GM04503 (cell line): Measurements from ENCODE around the gene KLHL36.

Experiments
- DNase-seq: peaks from one replicate; pipeline ENCODE4 v3.0.0-alpha.2; 2012; ENCODE audit warnings: low read depth

KLHL36 gene

DNA sequence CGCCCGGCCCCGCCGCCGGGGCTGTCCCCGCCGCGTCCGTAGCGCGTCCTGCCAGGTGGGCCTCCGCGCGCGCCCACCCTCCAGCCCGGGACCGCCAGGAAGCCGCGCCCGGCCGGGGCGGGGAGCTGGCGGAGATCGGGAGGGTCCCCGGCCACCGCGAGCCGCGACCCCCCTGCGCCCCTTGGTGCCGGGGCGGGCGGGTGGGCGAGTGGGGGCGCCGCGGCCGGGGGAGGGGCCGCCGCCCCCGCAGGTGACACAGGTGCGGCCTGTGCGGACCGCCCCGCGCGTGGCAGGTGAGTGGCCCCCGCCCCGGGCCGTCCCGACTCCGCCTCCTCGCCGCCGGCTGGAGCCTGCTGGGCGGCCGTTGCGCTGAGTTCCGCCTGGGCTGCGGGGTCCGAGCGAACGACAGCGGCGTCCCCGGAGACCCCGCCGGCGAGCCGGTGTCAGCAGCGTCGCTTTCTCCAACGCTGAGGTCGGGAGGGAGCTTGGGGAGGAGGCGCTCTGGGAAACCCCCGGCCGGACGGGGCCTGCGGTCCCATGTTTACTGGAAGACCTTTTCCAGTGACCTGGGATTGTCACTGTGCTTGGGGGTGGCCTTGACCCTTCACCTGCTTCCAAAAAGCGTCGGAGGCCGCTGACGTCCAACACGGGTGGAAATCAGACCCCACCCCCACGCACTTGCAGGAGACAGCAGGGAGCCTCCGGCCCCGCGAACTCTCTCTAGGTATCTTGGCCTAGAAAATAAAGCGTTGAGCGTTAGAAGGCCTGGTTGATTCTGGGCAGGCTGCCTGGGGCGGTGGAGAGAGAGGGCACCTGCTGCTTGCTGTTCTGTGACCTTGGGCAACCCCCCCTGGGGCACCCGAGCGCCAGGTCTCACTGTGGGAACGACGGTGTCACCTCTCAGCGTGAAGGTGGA lies 542 bp downstream of the KLHL36 start:
- no peak for DNase-seq

DNA sequence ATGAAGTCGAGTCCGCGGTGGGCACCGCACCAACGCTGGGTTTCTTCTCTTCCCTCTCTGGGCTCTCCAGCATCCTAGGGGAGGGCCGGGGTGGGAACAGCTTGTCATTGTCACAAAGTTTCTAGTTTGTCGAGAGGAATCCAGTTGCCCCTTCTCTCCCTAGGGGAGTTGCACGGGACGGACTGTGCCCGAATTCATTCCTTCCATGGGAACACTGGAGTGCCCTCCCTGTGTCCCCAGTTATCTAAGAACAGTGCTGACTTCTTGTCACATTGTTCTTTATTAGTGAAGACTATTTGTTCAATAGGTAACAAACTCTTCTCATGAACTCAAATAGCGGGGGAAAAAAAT lies 1.2 kb downstream of the KLHL36 start:
- DNase-seq, result no peak

DNA sequence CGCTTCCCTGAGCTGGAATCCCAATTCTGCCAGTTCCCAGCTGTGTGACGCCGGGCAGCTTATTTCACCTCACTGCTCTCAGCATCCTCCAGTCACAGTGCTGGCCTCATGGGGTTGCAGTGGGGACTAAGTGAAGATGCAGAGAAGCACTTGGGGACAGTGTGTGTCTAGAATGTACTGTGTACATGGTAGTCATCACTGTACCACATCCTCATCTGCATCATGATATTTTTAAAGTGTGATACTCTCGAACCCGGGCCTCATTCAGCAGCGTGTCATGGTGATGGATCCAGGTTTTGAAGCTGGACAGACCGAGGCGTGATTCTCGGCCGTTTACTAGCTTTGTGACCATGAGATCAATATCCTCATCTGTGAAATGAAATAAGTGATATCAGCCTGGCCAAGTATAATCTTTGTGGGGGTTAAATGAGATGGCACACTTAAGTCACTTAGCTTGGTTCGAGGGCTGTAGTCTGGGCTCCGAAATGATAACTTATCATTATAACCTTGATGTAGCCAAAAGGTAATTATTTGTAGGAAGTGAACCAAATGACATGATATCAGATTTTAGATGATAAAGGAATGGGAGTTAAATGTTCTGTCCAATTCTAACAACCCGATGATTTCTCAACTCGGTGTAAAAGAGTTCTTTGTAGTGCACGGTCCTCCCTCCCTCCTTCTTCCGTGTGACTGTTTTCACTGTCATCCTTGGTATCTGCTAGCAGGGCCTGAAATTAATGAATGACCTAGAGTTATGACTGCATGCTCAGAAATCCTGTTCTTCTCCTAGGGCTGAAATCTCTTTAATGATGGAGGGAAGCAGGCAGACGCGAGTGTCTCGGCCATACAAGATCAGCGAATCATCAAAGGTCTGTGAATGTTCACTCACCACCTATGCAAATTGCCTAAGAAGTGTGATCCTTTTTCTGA lies 2.0 kb downstream of the KLHL36 start:
- DNase-seq, result peak; percentile 72

DNA sequence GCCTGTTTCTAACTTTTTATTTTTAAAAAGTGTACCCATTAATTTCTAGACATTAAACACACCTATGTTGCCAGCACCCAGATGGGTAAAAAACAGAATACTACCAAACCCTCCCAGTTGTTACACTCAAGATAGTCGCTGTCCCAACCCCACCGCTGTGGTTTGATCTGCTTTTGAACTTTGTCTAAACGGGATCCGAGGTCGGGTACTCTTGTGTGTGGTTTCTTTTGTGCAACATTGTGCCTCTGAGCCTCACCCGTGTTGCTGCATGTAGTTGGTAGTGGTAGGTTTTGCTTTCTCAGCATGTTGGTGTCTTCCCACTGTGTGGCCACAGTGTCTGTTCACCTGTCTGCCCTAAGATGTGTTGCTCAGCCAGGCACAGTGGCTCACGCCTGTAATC lies 4.3 kb downstream of the KLHL36 start:
- no peak for DNase-seq

DNA sequence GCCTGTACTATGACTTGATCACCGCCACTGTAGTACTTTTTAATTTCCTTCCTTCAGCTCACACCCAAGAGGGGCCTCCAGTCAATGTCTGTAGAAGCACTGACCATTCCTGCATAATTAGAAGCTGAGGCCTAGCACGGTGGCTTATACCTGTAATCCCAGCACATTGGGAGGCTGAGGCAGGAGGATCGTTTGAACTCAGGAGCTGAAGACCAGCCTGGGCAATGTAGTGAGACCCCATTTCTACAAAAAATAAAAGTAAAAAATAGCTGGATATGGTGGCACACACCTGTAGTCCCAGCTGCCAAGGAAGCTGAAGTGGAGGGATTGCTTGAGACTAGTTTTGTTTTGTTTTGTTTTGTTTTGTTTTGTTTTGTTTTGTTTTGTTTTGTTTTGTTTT lies 5.9 kb downstream of the KLHL36 start:
- no peak for DNase-seq

DNA sequence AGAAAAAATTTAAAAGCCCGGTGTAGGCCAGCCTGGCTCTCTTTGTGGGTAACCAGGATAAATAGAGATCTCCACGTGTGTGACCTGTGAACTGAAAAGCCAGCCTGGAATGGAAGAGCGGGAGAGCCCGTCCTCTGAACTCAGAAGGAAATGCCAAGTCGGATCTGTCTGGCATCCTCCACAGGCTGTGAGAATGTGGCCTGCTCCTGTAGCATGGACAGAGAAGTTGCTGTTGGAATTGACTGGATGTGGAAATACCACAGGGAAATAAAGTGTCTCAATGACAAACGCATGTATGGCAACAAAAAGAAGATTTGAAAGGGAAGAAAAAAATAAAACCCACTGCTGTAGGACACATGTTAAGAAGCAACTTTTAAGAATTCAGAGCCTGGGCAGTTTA lies 6.7 kb downstream of the KLHL36 start:
- no peak for DNase-seq

DNA sequence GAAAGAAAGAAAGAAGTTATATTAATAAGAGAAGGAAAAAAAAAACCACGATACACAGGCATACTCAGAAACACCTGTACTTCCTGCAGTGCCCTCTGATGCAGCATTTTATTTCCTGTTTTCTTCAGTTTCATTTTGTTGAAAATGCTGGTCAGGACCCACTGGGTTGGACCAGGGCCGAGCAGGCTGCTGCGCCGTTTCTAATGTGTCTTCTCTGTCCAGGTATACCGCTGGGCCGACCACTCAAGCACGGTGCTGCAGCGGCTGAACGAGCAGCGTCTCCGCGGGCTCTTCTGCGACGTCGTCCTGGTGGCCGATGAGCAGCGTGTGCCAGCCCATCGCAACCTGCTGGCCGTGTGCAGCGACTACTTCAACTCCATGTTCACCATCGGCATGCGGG lies 8.3 kb downstream of the KLHL36 start:
- DNase-seq, result no peak

DNA sequence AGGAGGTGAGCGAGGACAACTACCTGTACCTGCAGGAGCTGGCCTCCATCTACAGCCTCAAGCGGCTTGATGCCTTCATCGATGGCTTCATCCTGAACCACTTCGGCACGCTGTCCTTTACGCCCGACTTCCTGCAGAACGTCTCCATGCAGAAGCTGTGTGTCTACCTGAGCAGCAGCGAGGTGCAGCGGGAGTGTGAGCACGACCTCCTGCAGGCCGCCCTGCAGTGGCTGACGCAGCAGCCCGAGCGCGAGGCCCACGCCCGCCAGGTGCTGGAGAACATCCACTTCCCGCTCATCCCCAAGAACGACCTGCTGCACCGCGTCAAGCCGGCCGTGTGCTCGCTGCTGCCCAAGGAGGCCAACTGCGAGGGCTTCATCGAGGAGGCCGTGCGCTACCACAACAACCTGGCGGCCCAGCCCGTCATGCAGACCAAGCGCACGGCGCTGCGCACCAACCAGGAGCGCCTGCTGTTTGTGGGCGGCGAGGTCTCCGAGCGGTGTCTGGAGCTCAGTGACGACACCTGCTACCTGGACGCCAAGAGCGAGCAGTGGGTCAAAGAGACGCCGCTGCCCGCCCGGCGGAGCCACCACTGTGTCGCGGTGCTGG lies 9.0 kb downstream of the KLHL36 start:
- DNase-seq, result no peak

DNA sequence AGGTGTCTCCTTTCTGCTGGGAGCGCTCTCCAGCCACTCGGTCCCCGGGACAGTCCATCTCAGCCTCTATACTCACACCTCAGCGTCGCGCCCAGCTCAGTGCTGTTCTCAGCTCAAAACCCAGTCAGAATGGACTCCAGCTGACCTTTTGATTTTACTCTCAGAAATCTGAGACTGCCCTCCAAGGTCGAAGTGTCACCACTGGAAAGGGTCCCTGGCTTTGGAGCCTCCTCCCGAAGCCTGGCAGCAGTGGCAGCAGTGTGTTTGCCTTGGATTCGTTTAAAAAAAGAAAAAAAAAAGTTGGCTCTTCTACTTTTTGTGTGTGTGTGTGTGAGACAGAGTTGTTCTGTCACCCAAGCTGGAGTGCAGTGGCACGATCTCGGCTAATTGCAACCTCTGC lies 10.4 kb downstream of the KLHL36 start:
- no peak for DNase-seq

DNA sequence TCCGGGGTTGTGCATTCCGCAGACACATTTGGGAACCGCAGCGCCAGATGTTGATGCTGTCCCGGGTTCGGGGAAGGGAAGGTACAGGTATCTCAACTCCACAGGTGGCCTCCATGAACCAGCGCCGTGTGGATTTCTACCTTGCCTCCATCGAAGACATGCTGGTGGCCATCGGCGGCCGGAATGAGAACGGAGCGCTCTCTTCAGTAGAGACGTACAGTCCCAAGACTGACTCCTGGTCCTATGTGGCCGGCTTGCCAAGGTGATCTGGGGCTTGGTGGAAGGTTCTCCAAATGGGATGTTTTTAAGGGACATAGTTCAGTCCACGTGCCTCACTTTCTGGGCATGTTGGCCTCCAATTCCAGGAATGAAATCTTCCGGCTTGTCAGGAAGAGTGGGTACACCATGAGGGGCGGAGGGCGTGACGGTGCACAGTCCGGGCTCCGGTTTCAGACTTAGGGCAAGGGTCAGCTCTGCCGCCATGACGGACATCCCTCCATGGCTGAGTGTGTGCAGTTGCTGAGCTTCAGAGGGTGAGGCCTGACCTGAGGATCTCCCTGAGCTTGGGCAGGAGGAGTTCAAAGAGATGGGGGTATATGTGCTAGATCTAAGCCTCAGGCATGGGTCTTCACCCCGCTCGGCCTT lies 11.5 kb downstream of the KLHL36 start:
- no peak for DNase-seq

DNA sequence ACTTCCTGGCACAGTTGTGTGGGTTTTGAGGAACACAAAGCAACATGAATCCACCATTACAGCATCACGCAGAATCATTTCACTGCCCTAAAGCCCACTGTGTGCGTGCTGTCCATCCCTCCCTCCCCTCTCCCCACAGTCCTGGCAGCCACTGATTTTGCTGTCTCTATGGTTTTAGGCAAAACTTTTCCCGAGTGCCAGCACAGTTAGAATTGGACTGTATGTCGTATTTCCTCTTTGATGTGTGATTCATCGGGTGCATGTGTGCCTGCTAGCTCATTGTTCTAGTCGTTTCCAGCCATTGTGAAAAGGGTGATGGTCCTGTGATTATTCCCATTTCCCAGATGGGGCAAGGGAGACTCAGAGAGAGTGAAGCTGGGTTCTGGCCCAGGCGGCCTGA lies 12.7 kb downstream of the KLHL36 start:
- no peak for DNase-seq

DNA sequence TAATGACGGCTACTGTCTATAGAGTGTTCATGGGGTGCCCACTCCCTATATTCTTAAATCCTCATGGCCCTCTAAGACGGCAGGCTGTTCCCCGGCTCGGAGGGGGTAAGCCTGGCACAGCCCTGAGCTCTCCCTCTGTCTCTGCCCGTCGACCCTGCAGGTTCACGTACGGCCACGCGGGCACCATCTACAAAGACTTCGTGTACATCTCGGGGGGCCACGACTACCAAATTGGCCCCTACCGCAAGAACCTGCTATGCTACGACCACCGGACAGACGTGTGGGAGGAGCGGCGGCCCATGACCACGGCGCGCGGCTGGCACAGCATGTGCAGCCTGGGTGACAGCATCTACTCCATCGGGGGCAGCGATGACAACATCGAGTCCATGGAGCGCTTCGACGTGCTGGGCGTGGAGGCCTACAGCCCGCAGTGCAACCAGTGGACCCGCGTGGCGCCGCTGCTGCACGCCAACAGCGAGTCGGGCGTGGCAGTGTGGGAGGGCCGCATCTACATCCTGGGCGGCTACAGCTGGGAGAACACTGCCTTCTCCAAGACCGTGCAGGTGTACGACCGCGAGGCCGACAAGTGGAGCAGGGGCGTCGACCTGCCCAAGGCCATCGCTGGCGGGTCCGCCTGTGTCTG lies 13.2 kb downstream of the KLHL36 start:
- no peak for DNase-seq

DNA sequence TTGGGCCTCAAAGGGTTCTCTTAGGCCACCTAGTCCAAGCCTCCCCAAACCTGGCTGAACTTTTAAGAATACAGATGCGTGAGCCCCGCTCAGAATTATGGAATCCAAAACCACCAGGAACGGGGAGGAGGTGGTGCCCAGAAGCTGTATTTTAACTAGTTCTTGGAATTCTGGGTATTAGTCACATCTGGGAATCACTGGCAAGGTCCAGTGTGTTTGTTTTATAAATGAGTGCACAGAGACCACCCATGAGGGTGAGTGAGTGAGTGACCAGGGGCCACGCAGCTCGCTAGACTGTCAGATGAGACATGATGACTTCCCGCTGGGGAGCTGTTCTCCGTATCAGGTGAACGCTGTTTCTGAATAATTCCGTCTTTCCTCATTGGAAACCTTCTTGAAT lies 14.2 kb downstream of the KLHL36 start:
- no peak for DNase-seq

DNA sequence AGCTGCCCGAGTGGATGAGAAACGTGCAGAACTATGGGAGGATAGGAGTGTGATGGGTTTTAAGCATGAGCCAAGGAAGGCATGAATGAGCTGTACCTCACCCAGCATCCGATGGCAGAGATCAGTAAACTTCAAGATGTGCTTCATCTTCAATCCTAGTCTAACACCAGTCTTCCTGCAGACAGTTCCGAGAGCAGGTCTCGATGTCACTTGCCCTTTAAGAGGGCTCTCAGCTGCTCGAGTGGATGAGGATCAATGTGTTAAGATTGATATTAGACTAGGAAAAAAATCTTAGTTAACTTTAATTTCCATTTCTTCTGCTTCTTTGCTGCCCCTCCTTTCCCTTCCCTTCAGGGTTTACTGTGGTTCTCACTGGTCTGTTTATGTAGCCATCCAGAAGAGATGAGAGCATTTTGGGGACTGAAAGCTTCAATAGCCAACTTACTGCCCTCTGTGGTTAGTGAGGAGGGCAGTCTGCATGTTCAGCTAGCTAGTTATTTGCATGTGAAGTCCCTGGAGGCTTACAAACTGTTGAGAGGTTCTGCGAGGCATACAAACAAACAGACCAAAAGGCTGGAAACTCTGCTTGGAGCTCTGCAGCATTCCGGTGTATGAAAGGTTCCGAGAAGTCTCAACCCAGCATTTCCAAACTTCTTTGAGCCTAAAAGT lies 15.3 kb downstream of the KLHL36 start:
- no peak for DNase-seq

DNA sequence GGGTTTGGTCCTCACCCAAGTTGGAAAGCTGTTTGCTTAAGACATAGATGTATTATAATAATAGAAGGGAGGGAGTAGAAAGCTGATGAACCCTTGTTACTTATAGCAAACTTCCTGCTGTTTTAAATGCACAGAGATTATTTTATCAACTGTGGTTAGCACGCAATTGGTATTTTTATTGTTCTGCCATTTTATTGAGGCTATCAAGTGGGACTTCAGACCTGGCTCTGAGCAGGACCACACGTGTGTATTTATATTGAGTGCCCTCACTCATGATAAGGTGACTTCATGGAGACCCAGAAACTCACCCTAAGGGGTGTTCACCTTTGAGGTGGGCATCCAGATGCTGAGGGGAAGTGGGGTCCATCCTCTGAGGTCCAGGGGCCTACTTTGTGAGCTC lies 17.0 kb downstream of the KLHL36 start:
- DNase-seq, result no peak

DNA sequence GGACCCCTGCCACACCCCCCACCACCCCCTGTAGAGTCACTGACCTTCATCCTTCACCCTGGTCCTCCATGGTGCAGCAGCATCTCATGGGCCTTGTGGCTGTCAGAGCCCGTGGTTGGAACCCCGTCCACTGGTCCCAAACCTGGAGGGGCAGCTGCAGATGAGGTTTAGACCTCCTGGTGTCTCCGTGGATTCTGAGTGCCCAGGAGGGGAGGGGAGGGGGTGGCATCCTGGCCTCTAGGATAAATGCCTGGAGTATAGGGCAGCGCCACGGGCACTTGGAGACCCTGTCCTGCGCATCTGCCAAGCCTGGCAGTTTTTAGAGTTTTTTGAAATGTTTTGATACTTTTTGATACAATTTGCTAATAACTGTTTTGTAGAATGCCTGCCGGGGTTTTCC lies 17.5 kb downstream of the KLHL36 start:
- DNase-seq, result no peak

DNA sequence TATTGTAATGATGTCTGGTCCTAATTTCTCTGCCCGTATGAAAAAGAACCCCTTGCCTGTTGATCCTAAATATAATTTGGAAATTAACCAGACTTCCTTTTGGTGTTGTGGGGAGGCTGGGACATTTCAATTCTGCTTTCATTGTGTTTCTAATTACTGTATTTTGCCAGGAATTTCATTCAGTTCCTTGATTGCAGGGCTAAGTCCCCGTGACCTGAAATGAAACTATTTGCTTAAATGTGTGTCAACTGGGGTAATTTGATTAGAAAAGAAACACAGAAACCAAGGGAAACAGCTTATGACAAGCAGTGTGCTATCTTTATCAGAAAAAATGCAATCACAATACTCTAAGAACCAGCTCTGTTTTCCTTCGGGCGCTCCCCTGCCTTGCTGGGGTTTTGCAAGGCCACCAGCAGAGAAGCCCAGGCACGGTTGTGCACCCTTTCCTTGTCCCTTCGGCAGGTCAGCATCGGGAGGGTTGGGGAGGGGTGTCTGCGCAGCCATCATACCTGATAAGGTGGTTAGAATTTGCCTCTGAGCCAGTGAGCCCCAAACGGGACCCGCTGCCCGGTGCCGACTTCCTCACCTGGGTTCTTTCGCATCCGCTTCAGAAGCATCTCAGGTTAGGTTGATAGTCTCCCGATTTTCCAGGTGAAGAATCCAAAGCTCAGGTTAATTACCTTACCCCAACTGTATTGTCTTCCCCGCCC lies 19.4 kb downstream of the KLHL36 start:
- no peak for DNase-seq

DNA sequence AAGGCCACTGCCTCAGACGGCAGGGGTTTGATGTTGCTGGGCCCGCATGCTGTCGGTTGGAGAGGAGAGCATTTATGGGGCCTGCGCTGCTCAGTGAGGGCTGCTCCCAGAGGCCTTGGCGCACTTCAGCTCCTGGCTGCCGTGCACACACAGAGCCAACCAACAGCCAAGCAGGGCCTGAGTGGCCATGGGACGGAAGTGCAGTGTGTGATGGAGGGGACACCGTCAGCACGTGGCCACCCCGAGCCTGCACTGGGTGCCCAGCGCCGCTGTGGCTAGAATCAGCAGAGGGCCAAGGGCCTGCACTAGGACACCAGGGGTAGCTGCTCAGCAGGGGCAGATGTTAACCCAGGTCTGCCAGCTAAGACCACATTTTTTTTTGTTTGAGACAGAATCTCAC lies 21.8 kb downstream of the KLHL36 start:
- DNase-seq, result no peak

DNA sequence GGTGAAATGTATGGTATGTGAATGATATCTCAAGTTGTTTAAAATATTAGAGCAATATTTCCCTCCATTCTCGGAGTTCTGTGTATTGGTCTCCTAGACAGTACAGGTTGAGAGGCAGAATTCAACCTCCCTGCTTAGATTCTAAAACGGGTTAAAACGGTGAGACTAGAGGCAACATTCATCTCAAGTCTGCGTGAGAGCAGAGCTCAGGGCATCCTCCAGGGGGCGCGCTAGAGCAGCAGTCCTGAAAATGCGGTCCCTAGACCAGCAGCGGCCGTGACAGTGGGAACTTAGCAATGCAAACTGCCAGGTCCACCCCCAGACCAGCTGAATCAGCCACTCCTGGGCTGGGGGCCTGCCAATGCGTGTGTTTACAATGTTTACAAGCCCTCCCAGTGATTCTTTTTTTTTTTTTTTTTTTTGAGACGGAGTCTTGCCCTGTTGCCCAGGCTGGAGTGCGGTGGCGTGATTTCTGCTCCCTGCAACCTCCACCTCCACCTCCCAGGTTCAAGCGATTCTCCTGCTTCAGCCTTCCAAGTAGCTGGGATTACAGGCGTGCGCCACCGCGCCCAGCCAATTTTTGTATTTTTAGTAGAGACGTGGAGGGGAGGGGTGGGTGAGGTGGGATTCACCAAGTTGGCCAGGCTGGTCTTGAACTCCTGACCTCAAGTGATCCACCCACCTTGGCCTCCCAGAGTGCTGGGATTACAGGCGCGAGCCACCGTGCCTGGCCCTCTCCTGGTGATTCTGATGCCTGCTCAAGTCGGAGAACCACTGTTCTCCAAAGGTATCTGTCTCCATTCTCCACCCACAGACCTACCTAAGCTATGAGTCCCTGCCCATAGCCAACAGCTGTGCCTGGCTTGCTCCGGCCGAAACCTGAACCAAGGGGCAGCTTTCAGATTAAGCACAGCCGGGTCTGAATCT lies 24.2 kb downstream of the KLHL36 start:
- no peak for DNase-seq

DNA sequence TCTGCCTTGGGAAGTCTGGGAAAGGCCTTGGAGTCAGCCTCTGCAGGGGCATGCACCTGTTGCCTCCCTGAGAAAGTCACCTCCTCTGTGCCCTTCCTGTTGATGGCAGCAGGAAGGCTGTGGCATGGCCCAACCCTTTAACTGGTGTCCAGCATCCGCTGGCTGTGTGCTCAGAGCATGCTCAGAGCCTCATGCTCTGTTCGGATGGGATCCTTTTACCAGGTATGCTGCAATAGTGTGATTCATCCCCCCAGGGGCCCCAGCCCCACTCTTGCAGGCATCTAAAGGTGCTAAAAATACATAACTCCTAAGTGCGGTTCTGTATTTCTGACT lies 24.9 kb downstream of the KLHL36 start:
- DNase-seq, result no peak
